Activated CD8-positive, alpha-beta T cell treated with anti-CD3 and anti-CD28 coated beads for 36 hours (primary cell): ENCODE results near the gene DCAF10. TPM values are rescaled to one million over a fixed set of nuclear protein-coding genes. Genes with fewer than 3 reads are reported as not detected.
A peak's percentile ranks its signal among the peaks of the same experiment; 100 is the strongest.

Experiments used
- ATAC-seq: fragments of 200-7000 bp; cut with Tn5 transposase; one replicate; pipeline ENCODE4 v1.10.0; 2021; ENCODE audit warnings: mild to moderate bottlenecking, moderate library complexity
- CTCF ChIA-PET: fragments of 350-600 bp; sonication (Branson Sonifier 250); formaldehyde crosslinking; loops from one replicate; lab custom pipeline; 2021; ENCODE audit warnings: antibody characterized with exemption; lab: Charles Lee
- POLR2A ChIA-PET: fragments of 350-600 bp; sonication (Branson Sonifier 250); formaldehyde crosslinking; loops from one replicate; lab custom pipeline; 2021; ENCODE audit warnings: antibody characterized with exemption; lab: Charles Lee
- DNase-seq: peaks from one replicate; pipeline ENCODE4 v3.0.0-alpha.2; 2020
- H3K27ac Mint-ChIP-seq: one replicate; pipeline ENCODE4 v1.8.0; 2021; ENCODE audit warnings: mild to moderate bottlenecking, mixed read lengths
- H3K27me3 Mint-ChIP-seq: one replicate; pipeline ENCODE4 v1.8.0; 2021; ENCODE audit warnings: mixed read lengths
- H3K36me3 Mint-ChIP-seq: one replicate; pipeline ENCODE4 v1.8.0; 2021; ENCODE audit warnings: low read depth, mixed read lengths
- H3K4me1 Mint-ChIP-seq: one replicate; pipeline ENCODE4 v1.8.0; 2021; ENCODE audit warnings: low read depth, mixed read lengths
- H3K4me3 Mint-ChIP-seq: one replicate; pipeline ENCODE4 v1.8.0; 2021; ENCODE audit warnings: mild to moderate bottlenecking, moderate library complexity, mixed read lengths
- H3K9me3 Mint-ChIP-seq: one replicate; pipeline ENCODE4 v1.8.0; 2021; ENCODE audit warnings: mixed read lengths
- CTCF ChIP-seq: fragments of 200-600 bp; IDR thresholded peaks from one replicate; pipeline ENCODE4 v1.8.0; 2022; ENCODE audit warnings: antibody characterized with exemption, mild to moderate bottlenecking
- intact Hi-C: fragments of 100-400 bp; cut with micrococcal nuclease; formaldehyde crosslinking; loops from one replicate; pipeline ENCODE4 v1.10.0; 2022
- total RNA-seq, 2 experiments: library from RNA; stranded (reverse); gene quantifications; one replicate each; pipeline ENCODE4 v1.2.3, GENCODE V29; 2021

Gene DCAF10
- total RNA-seq, 2 experiments from 2014 or later = 14.7 to 15.2 TPM

GRCh38 chr9:37769306-37769705 is 31.3 kb upstream of the DCAF10 start:
- ChIA-PET POLR2A (interaction anchor here (1.6 to 1.8 kb wide), 2 partner anchors 12 to 14 kb away, joined by 3 to 6 read pairs; no protein-coding TSS in a partner anchor), CTCF (interaction anchor here (1.1 to 2.3 kb wide), 3 partner anchors 10 to 23 kb away, joined by 3 to 5 read pairs (median 4); no protein-coding TSS in a partner anchor)
- DNase-seq = no peak
- Mint-ChIP-seq H3K27me3 (no peaks in the 10 kb centered on the region), H3K9me3 (no peaks in the 10 kb centered on the region), H3K4me3 (no peak overlapping the region), H3K4me1 (peaks cover 2% of the 10 kb centered on the region), H3K27ac (no peak overlapping the region), H3K36me3 (peaks cover 35% of the 10 kb centered on the region)
- ATAC-seq = no peak
- intact Hi-C loops = no loop called here
- TF ChIP-seq CTCF = no peak

- H3K9me3 Mint-ChIP-seq = no peaks in the 10 kb centered on the region
- peaks cover 33% of the 10 kb centered on the region for H3K36me3 Mint-ChIP-seq
- H3K4me3 Mint-ChIP-seq = no peak overlapping the region
- DNase-seq (no peak), ATAC-seq (no peak)
- peaks cover 2% of the 10 kb centered on the region for H3K4me1 Mint-ChIP-seq
- no peak for TF ChIP-seq CTCF
- H3K27ac Mint-ChIP-seq = no peak overlapping the region
- intact Hi-C loops = no loop called here
- ChIA-PET POLR2A (interaction anchor here (1.8 kb wide), 1 partner anchor 13 kb away, joined by 6 read pairs; no protein-coding TSS in a partner anchor), CTCF (interaction anchor here (1.1 to 1.3 kb wide), 3 partner anchors 9 to 22 kb away, joined by 3 to 5 read pairs (median 4); no protein-coding TSS in a partner anchor)
- H3K27me3 Mint-ChIP-seq = no peaks in the 10 kb centered on the region
Measured at GRCh38 chr9:37769995-37770394, 30.6 kb upstream of the DCAF10 start.

GRCh38 chr9:37775216-37775919 is 25.2 kb upstream of the DCAF10 start:
- no peak for ATAC-seq
- peaks cover 40% of the 10 kb centered on the region for H3K36me3 Mint-ChIP-seq
- no peaks in the 10 kb centered on the region for H3K27me3 Mint-ChIP-seq
- DNase-seq = no peak
- no peaks in the 10 kb centered on the region for H3K9me3 Mint-ChIP-seq
- intact Hi-C loops = no loop called here
- no peak overlapping the region for H3K4me3 Mint-ChIP-seq
- H3K27ac Mint-ChIP-seq = peak overlapping the region; percentile 17
- peaks cover 5% of the 10 kb centered on the region for H3K4me1 Mint-ChIP-seq
- CTCF ChIA-PET = interaction anchor here (2.2 kb wide), 1 partner anchor 9 kb away, joined by 5 read pairs; the partner anchor contains the start of gene EXOSC3
- no peak for TF ChIP-seq CTCF
- POLR2A ChIA-PET = interaction anchor here (1.1 kb wide), 1 partner anchor 10 kb away, joined by 5 read pairs; the partner anchor contains the start of gene EXOSC3

GRCh38 chr9:37776328-37776727 is 24.3 kb upstream of the DCAF10 start:
- POLR2A ChIA-PET = interaction anchor here (1.1 kb wide), 1 partner anchor 9 kb away, joined by 5 read pairs; the partner anchor contains the start of gene EXOSC3
- peaks cover 49% of the 10 kb centered on the region for H3K36me3 Mint-ChIP-seq
- no peak for ATAC-seq

More at GRCh38 chr9:37776328-37776727, 24.3 kb upstream of the DCAF10 start:
- no peak overlapping the region for H3K4me3 Mint-ChIP-seq
- H3K27ac Mint-ChIP-seq = no peak overlapping the region
- CTCF ChIA-PET = no interaction called here
- no peaks in the 10 kb centered on the region for H3K9me3 Mint-ChIP-seq
- intact Hi-C loops = no loop called here
- TF ChIP-seq CTCF = no peak
- H3K4me1 Mint-ChIP-seq = peaks cover 11% of the 10 kb centered on the region
- no peaks in the 10 kb centered on the region for H3K27me3 Mint-ChIP-seq
- DNase-seq = no peak
